HG03571 (cell line): Measurements from ENCODE around the gene NDRG4.

Source experiments
- ATAC-seq: cut with Tn5 transposase; IDR thresholded peaks from one replicate; pipeline ENCODE4 v1.9.1; 2021; ENCODE audit not compliant: unreplicated experiment

The NDRG4 gene

DNA sequence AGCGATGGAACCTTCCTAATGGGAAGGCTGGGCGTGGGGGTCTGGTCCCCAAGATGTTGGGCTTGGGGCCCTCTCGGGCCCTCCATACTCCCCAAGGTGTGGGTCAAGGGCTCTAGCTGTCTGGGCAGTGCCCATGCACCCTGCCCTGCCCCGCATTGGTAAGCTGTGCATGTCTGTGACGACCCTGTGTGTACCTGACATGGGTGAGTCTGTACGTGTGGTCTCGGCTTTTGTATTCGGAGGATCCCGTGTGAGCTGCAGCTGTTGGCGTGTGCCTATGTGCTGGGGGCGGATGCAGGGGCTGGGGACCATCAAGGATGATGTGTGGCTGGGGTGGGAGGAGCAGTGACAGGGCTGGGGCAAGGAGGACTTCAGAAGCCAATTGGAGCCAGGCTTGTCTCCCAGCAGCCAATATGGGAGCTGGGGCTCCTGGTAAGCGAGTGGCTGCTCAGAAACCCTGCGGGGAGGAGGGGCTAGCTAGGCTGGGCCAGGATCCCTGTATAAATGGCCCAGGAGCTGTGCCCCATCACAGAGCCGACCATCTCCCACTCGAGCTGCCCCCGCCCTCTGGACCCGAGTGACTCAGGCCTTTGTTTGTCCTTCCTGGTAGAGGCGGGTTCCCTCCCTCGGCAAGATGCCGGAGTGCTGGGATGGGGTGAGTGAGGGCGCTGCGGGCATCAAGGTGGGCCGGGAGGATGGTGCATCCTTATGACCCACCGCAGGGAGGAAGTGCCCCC is at the start of gene NDRG4:
Gene NDRG4, plus strand, starts transcription at position 529 of the 737 bp plus-strand sequence. Its CDS starts 106 bp downstream, at position 635.
- no peak for ATAC-seq

DNA sequence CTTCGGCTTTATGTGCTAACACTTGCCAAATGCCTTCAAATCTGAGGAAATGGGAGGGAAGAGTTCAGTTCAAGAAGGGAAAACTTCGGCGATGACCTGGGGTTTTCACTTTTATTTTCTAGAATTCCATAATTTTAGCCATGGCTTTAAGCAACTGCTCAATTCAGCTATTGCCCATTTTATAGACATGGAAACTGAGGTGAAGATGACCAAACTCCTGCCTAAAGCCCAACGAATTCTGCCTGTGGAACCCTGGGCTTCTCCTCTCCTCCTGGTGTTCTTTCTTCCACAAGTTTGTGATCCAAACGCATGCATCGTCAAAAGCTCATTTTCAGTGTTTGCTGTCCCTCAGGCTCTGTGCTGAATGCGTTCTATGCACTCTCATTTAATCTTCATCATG is 49.4 kb upstream of the NDRG4 start:
- ATAC-seq, result no peak

- no peak for ATAC-seq
Observed at GRCh38 chr16:58451265-58451689, 48.7 kb upstream of the NDRG4 start.

DNA sequence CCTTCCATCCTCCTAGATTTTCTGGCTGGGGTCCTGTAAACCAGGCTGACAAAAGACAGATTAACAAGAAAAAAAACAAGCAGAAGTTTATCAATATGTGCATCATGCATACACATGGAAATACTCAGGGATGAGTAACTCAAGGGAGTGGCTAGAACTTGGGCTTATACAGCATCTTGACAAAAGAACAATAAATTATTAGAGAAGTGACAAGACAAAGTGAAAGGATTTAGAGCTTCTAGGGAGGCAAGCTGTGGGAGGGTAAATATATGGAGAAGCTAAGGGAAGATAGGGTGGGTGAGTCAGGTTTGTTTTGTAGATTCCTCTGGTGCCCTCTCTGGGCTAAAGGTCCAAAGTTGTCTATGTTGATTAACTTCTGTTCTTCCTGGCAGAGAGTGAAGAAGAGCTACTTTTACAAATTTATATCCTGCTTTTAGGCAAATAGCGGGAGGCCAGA is 48.0 kb upstream of the NDRG4 start:
- no peak for ATAC-seq

DNA sequence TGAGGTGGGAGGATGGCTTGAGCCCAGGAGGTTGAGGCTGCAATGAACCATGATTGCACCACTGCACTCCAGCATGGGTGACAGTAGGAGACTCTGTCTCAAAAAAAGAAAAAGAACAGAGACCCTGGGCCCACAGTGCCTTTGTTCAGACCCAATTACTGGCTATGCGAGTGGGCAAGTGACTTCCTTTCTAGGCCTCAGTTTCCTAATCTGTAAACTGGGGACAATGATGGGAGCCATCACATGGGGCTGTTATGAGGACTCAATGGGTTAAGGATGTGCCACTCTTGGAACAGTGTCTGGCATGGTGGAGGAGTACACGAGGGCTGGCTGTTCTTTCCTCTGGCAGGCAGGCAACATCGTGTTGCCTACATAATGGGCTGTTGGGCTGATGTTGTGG is 47.3 kb upstream of the NDRG4 start:
- ATAC-seq, result no peak

- ATAC-seq, result no peak
Observed at GRCh38 chr16:58454178-58454577, 45.8 kb upstream of the NDRG4 start.

- no peak for ATAC-seq
Observed at GRCh38 chr16:58454856-58455255, 45.1 kb upstream of the NDRG4 start.

DNA sequence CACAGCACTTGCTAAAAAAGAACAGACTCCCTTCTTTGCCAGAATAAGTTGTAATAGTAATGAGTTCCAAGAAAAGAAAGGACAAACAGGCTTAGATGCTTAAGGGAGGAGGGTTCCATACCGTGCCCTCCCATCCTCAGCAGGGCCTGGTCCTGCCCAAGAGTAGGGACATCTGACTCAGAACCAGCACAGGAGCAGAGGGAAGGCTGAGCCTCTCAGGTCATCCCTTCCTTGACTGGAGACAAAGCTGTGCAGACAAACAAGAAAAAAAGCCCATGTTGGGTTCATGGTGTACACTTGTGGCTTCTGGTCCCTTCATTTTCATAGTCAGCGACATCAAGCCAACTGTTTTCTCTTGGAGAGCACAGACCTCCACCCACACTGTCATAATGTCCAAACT is 44.2 kb upstream of the NDRG4 start:
- no peak for ATAC-seq

GRCh38 chr16:58456193-58456592 is 43.8 kb upstream of the NDRG4 start:
- no peak for ATAC-seq

- ATAC-seq, result no peak
Observed at GRCh38 chr16:58458606-58459343, 41.2 kb upstream of the NDRG4 start.

- ATAC-seq, result no peak
Observed at GRCh38 chr16:58459344-58460218, 40.4 kb upstream of the NDRG4 start.

- no peak for ATAC-seq
Observed at GRCh38 chr16:58460219-58460610, 39.7 kb upstream of the NDRG4 start.

DNA sequence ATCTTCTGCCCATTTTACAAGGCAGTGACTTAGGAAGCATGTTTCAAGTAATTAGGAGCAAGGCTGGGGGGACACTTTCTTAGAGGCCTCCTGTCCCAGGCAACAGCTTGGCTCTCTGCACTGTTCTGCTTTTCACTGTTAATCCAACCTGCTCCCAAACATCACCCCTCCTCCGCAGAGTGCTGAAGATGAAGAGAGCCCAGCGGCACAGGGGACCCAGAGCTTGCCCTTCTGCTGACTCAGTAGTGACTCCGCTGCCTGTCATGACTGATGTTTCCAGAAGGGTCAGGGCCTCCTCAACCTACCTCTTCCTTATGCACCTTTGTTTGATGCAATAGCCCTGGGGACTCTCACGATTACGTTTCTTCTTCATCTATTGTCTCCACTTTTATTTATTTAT is 38.9 kb upstream of the NDRG4 start:
- ATAC-seq, result no peak

- no peak for ATAC-seq
Observed at GRCh38 chr16:58461640-58462039, 38.3 kb upstream of the NDRG4 start.

DNA sequence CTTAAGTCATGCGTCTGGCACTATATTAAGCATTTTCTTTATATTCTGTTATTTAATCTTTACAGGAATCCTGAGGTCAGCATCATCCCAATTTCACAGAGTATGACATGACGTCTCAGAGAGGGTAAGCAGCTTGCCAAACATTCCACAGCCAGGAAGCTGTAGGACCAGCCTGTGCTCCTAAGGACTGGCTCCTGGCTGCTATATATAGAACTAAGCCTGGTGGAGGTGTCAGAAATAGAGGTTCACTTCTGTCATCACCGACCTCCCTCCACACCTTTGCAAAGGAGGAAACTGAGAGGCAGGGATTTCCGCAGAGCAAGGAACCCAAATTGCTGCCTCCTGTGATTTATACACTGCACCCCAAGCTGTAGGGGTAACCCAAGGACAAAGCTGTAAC is 37.9 kb upstream of the NDRG4 start:
- no peak for ATAC-seq

GRCh38 chr16:58462499-58462996 is 37.4 kb upstream of the NDRG4 start:
- no peak for ATAC-seq

GRCh38 chr16:58462997-58463941 is 36.7 kb upstream of the NDRG4 start:
- ATAC-seq, result no peak

DNA sequence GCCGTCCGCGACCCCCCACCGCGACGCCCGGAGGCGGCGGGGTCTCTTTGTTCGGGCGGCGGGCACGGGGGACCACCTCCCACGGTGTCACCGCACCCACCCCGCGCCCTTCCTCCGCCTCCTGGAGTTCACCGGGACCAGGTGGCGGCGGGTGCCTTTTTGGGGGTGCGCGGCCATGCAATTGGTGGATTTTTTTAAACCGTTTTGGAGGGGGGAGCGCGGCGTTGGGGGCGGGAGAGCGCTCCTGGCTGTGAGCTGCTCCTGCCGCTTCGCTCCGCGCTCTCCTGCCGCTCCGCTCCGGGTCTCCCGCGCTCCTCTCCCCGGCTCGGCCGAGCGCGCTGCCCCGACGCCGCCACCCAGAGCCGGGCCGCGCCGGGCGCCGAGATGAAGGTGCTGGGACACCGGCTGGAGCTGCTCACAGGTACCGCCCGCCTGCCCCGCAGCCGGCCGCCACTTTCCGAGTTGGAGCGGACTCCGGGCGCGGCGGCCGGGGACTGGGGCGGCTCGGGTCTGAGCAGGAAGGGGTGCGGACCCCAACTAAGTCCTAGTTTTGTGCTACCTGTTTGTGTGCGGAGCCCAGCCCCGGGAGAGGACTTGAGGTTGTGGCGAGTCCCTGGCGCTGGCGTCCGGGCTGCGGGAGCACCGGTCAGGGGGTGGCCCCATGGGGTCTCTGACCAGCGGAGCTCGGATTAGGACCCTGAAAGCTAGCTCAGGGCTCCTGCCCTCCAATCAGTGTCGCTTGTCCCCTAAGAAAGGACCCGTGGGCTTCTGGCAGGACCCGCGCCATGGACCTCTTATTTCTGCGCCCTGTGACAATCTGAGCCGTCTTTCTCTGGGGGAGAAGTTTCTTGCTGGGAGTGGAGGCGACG is 35.7 kb upstream of the NDRG4 start:
- no peak for ATAC-seq
